ENCODE data around the gene FSD2. TPM values are rescaled to one million over a fixed set of nuclear protein-coding genes. Genes with fewer than 3 reads are reported as not detected.

The FSD2 gene
- total and polyA plus RNA-seq, 4 donors, result 0.06 to 0.63 (median 0.36) TPM; not detected in 1

GRCh38 chr15:82810061-82810889 lies 4.4 kb upstream of the FSD2 start:
- Histone ChIP-seq H3K4me3 (ENCODE audit: low read depth, low read length) (peak overlapping the region; percentile 59), H3K27ac (ENCODE audit: low read depth, low read length) (peak overlapping the region; percentile 86), H3K36me3 (ENCODE audit: control insufficient read depth, insufficient read depth, low read length) (peaks cover 6% of the 10 kb centered on the region), H3K9me3 (ENCODE audit: control insufficient read depth, insufficient read depth, low read length) (no peaks in the 10 kb centered on the region), H3K27me3 (ENCODE audit: control insufficient read depth, insufficient read depth, low read length) (no peaks in the 10 kb centered on the region), H3K4me1 (ENCODE audit: control insufficient read depth, insufficient read depth, low read length) (peaks cover 11% of the 10 kb centered on the region)
- WGBS (ENCODE audit: insufficient coverage), result under 1% methylated on average over 80 of the region's 81 CpGs
- DNase-seq (ENCODE audit: low read depth in 4 of 6, low spot score in 6 of 6), result peak in 3 of 6 donors; percentile 4 to 37 (median 15)

GRCh38 chr15:82809308-82810060 lies 3.6 kb upstream of the FSD2 start, which contains the start of gene WHAMM:
Gene WHAMM, plus strand, starts transcription at chr15:82809628. Its CDS starts 99 bp downstream, at chr15:82809727.
- Histone ChIP-seq H3K27ac (ENCODE audit: low read depth, low read length) (peak within 1 kb of the TSS; percentile 96), H3K4me1 (ENCODE audit: control insufficient read depth, insufficient read depth, low read length) (peaks cover 11% of the 10 kb centered on the region), H3K4me3 (ENCODE audit: low read depth, low read length) (peak within 1 kb of the TSS; percentile 59), H3K9me3 (ENCODE audit: control insufficient read depth, insufficient read depth, low read length) (no peaks in the 10 kb centered on the region), H3K36me3 (ENCODE audit: control insufficient read depth, insufficient read depth, low read length) (peaks cover 6% of the 10 kb centered on the region), H3K27me3 (ENCODE audit: control insufficient read depth, insufficient read depth, low read length) (no peaks in the 10 kb centered on the region)
- peak; percentile 89 to 99 (median 98) for DNase-seq (ENCODE audit: low read depth in 4 of 6, low spot score in 6 of 6)
- under 1% methylated on average over 63 of the region's 67 CpGs for WGBS (ENCODE audit: insufficient coverage)

GRCh38 chr15:82808634-82809041 lies 2.8 kb upstream of the FSD2 start:
- Histone ChIP-seq H3K36me3 (ENCODE audit: control insufficient read depth, insufficient read depth, low read length) (no peaks in the 10 kb centered on the region), H3K27ac (ENCODE audit: low read depth, low read length) (no peak overlapping the region), H3K4me3 (ENCODE audit: low read depth, low read length) (no peak overlapping the region), H3K9me3 (ENCODE audit: control insufficient read depth, insufficient read depth, low read length) (no peaks in the 10 kb centered on the region), H3K27me3 (ENCODE audit: control insufficient read depth, insufficient read depth, low read length) (no peaks in the 10 kb centered on the region), H3K4me1 (ENCODE audit: control insufficient read depth, insufficient read depth, low read length) (peaks cover 11% of the 10 kb centered on the region)
- no peak for DNase-seq (ENCODE audit: low read depth in 4 of 6, low spot score in 6 of 6)
- 80% methylated on average over 5 of the region's 9 CpGs for WGBS (ENCODE audit: insufficient coverage)

GRCh38 chr15:82807920-82808633 lies 2.2 kb upstream of the FSD2 start:
- no peak for DNase-seq (ENCODE audit: low read depth in 4 of 6, low spot score in 6 of 6)
- Histone ChIP-seq H3K27ac (ENCODE audit: low read depth, low read length) (no peak overlapping the region), H3K27me3 (ENCODE audit: control insufficient read depth, insufficient read depth, low read length) (no peaks in the 10 kb centered on the region), H3K9me3 (ENCODE audit: control insufficient read depth, insufficient read depth, low read length) (no peaks in the 10 kb centered on the region), H3K4me3 (ENCODE audit: low read depth, low read length) (no peak overlapping the region), H3K4me1 (ENCODE audit: control insufficient read depth, insufficient read depth, low read length) (peaks cover 11% of the 10 kb centered on the region), H3K36me3 (ENCODE audit: control insufficient read depth, insufficient read depth, low read length) (no peaks in the 10 kb centered on the region)
- WGBS (ENCODE audit: insufficient coverage), result 84% methylated on average over 3 of the region's 11 CpGs

GRCh38 chr15:82804575-82804949 lies 1.3 kb downstream of the FSD2 start:
- Histone ChIP-seq H3K27me3 (ENCODE audit: control insufficient read depth, insufficient read depth, low read length) (no peaks in the 10 kb centered on the region), H3K36me3 (ENCODE audit: control insufficient read depth, insufficient read depth, low read length) (peaks cover 3% of the 10 kb centered on the region), H3K4me1 (ENCODE audit: control insufficient read depth, insufficient read depth, low read length) (peaks cover 3% of the 10 kb centered on the region), H3K4me3 (ENCODE audit: low read depth, low read length) (no peak overlapping the region), H3K9me3 (ENCODE audit: control insufficient read depth, insufficient read depth, low read length) (no peaks in the 10 kb centered on the region), H3K27ac (ENCODE audit: low read depth, low read length) (no peak overlapping the region)
- 43% methylated on average over 1 of the region's 1 CpG for WGBS (ENCODE audit: insufficient coverage)
- no peak for DNase-seq (ENCODE audit: low read depth in 4 of 6, low spot score in 6 of 6)

- peaks cover 3% of the 10 kb centered on the region for H3K36me3 ChIP-seq (ENCODE audit: control insufficient read depth, insufficient read depth, low read length)
- H3K27me3 ChIP-seq (ENCODE audit: control insufficient read depth, insufficient read depth, low read length), result no peaks in the 10 kb centered on the region
- H3K9me3 ChIP-seq (ENCODE audit: control insufficient read depth, insufficient read depth, low read length), result no peaks in the 10 kb centered on the region
- no peak for DNase-seq (ENCODE audit: low read depth in 4 of 6, low spot score in 6 of 6)
- no peak overlapping the region for H3K27ac ChIP-seq (ENCODE audit: low read depth, low read length)
- H3K4me1 ChIP-seq (ENCODE audit: control insufficient read depth, insufficient read depth, low read length), result peaks cover 3% of the 10 kb centered on the region
- H3K4me3 ChIP-seq (ENCODE audit: low read depth, low read length), result no peak overlapping the region
- no CpG with 5 or more reads among the region's 2 CpGs for WGBS (ENCODE audit: insufficient coverage)
These were observed 1.9 kb downstream of the FSD2 start for GRCh38 chr15:82803793-82804574.

- Histone ChIP-seq H3K36me3 (ENCODE audit: control insufficient read depth, insufficient read depth, low read length) (peaks cover 3% of the 10 kb centered on the region), H3K4me1 (ENCODE audit: control insufficient read depth, insufficient read depth, low read length) (no peaks in the 10 kb centered on the region), H3K4me3 (ENCODE audit: low read depth, low read length) (no peak overlapping the region), H3K9me3 (ENCODE audit: control insufficient read depth, insufficient read depth, low read length) (no peaks in the 10 kb centered on the region), H3K27me3 (ENCODE audit: control insufficient read depth, insufficient read depth, low read length) (no peaks in the 10 kb centered on the region), H3K27ac (ENCODE audit: low read depth, low read length) (no peak overlapping the region)
- WGBS (ENCODE audit: insufficient coverage), result no CpG with 5 or more reads among the region's 1 CpG
- no peak for DNase-seq (ENCODE audit: low read depth in 4 of 6, low spot score in 6 of 6)
These were observed 3.4 kb downstream of the FSD2 start for GRCh38 chr15:82802497-82802896.

- Histone ChIP-seq H3K4me3 (ENCODE audit: low read depth, low read length) (no peak overlapping the region), H3K27ac (ENCODE audit: low read depth, low read length) (no peak overlapping the region), H3K36me3 (ENCODE audit: control insufficient read depth, insufficient read depth, low read length) (peaks cover 3% of the 10 kb centered on the region), H3K4me1 (ENCODE audit: control insufficient read depth, insufficient read depth, low read length) (no peaks in the 10 kb centered on the region), H3K9me3 (ENCODE audit: control insufficient read depth, insufficient read depth, low read length) (no peaks in the 10 kb centered on the region), H3K27me3 (ENCODE audit: control insufficient read depth, insufficient read depth, low read length) (no peaks in the 10 kb centered on the region)
- no peak for DNase-seq (ENCODE audit: low read depth in 4 of 6, low spot score in 6 of 6)
- 83% methylated on average over 2 of the region's 7 CpGs for WGBS (ENCODE audit: insufficient coverage)
These were observed 6.6 kb downstream of the FSD2 start for GRCh38 chr15:82799183-82799841.

Data from spinal cord (tissue), 10 donors.